CD4-positive, alpha-beta T cell treated with Interleukin-17A for 1 hour (primary cell): ENCODE data around the gene COG1.
A peak's percentile ranks its signal among the peaks of the same experiment; 100 is the strongest.

Experiments
- DNase-seq: peaks from one replicate; pipeline ENCODE4 v3.0.0-alpha.2; 2020

The COG1 gene

GRCh38 chr17:73230088-73230487 is 37.2 kb downstream of the COG1 start:
- no peak for DNase-seq

GRCh38 chr17:73231395-73231794 is 38.5 kb downstream of the COG1 start:
- no peak for DNase-seq

- peak; percentile 97 for DNase-seq
These were observed 39.2 kb downstream of the COG1 start for GRCh38 chr17:73231841-73232586.

GRCh38 chr17:73232587-73233373 is 39.9 kb downstream of the COG1 start:
- peak; percentile 26 for DNase-seq

GRCh38 chr17:73234736-73235135 is 41.9 kb downstream of the COG1 start:
- DNase-seq = no peak

GRCh38 chr17:73237714-73238113 is 44.9 kb downstream of the COG1 start:
- peak; percentile 11 for DNase-seq

GRCh38 chr17:73240561-73240960 is 47.7 kb downstream of the COG1 start:
- no peak for DNase-seq

GRCh38 chr17:73247726-73248125 is 54.9 kb downstream of the COG1 start:
- no peak for DNase-seq

GRCh38 chr17:73248532-73248931 is 55.7 kb downstream of the COG1 start:
- no peak for DNase-seq

GRCh38 chr17:73249700-73250099 is 56.8 kb downstream of the COG1 start:
- no peak for DNase-seq

GRCh38 chr17:73250851-73251640 is 58.2 kb downstream of the COG1 start:
- DNase-seq = no peak

GRCh38 chr17:73251871-73252270 is 59.0 kb downstream of the COG1 start:
- DNase-seq = no peak

GRCh38 chr17:73255671-73256181 is 62.9 kb downstream of the COG1 start:
- DNase-seq = peak; percentile 51

- DNase-seq = no peak
These were observed 63.4 kb downstream of the COG1 start for GRCh38 chr17:73256220-73256619.

GRCh38 chr17:73257516-73257915 is 64.7 kb downstream of the COG1 start:
- DNase-seq = no peak
